Pancreas (tissue), 10 donors: ENCODE measurements around the gene DNAJB6. TPM values are rescaled to one million over a fixed set of nuclear protein-coding genes. Genes with fewer than 3 reads are reported as not detected.

ENCODE experiments used
- ATAC-seq, 4 donors: fragments of 200-7000 bp; cut with Tn5 transposase; one replicate each; pipeline versions ENCODE4 v1.8.0 to v1.9.1; 2020; ENCODE audit warnings: mild to moderate bottlenecking in 4 of 4, moderate library complexity in 4 of 4
- DNase-seq, 6 donors: peaks; one replicate each; pipeline ENCODE4 v3.0.0-alpha.2; 2020
- FAIRE-seq: peaks from 2 replicates; lab custom pipeline; 2012; peaks lifted over from hg19 to GRCh38; lab: Jason Lieb, UNC
- H3K27ac ChIP-seq, 4 donors: fragments of 200-600 bp; sonication (generic); 1 replicate in 3 of 4; 2 replicates in 1 of 4; pipeline versions ENCODE4 v1.5.0 to v1.8.0; 2020
- H3K27me3 ChIP-seq, 4 donors: fragments of 200-600 bp; one replicate each; pipeline ENCODE4 v1.8.0; 2021
- H3K36me3 ChIP-seq, 3 donors: fragments of 200-600 bp; sonication (generic) in 1 of 3; one replicate each; pipeline versions ENCODE4 v1.5.0 to v1.8.0; 2020 to 2021
- H3K4me1 ChIP-seq, 3 donors: fragments of 200-600 bp; one replicate each; pipeline ENCODE4 v1.8.0; 2021
- H3K4me3 ChIP-seq, 4 donors: fragments of 200-600 bp; sonication (generic) in 2 of 4; one replicate each; pipeline versions ENCODE4 v1.5.0 to v1.8.0; 2020 to 2021
- H3K9me3 ChIP-seq, 4 donors: fragments of 200-600 bp; one replicate each; pipeline ENCODE4 v1.8.0; 2021
- CTCF ChIP-seq, 4 donors: fragments of 200-600 bp; sonication (generic) in 3 of 4; IDR thresholded peaks; one replicate each; pipeline versions ENCODE4 v1.5.0 to v1.8.0; 2021; ENCODE audit warnings: antibody characterized with exemption in 4 of 4
- WGBS, 2 donors: extraction: QIAGEN DNeasy Blood & Tissue Kit; methylation state at CpG; one replicate each; pipeline ENCODE4 v1.1.7; 2013; 5-methylcytosine and 5-hydroxymethylcytosine counted together
- intact Hi-C, 3 donors: fragments of 100-400 bp; cut with DNase I; formaldehyde crosslinking; loops; one replicate each; pipeline versions ENCODE4 v1.11.1 to v1.14.2; 2022
- polyA plus RNA-seq, 2 donors: library from polyadenylated mRNA; stranded (reverse); fragments of 200-250 nt; gene quantifications; one replicate each; pipeline ENCODE4 v1.2.3, GENCODE V29; 2013
- total RNA-seq, 6 donors: library from RNA; stranded (reverse); fragmentation: NEBNext Ultra II Directional in 4 of 6; extraction: Animal tissue kit (Norgen Biotek cat#: 25700) in 4 of 6; gene quantifications; one replicate each; pipeline versions ENCODE4 v1.2.1 to v1.2.4, GENCODE V29; 2021 to 2023
- donor health status: healthy with polysubstance abuse.
- donor health status: DM: no; HTN: no; CAD: no; lungs with moderate emphysema.
- donor health status: DM: no; HTN: no; CAD: no.
- donor health status: control.
- donor health status: control.
- donor health status: Bipolar disorder and iron deficiency.
- donor health status: DM: yes; HTN: yes; CAD: no.
- donor health status: DM: no; HTN: no; CAD: no.
- donor health status: DM: no; HTN: no; CAD: no.
- donor health status: DM: yes; HTN: yes; CAD: no.

Gene DNAJB6
- total and polyA plus RNA-seq, 8 donors: 23.0 to 49.4 (median 32.6) TPM

DNA sequence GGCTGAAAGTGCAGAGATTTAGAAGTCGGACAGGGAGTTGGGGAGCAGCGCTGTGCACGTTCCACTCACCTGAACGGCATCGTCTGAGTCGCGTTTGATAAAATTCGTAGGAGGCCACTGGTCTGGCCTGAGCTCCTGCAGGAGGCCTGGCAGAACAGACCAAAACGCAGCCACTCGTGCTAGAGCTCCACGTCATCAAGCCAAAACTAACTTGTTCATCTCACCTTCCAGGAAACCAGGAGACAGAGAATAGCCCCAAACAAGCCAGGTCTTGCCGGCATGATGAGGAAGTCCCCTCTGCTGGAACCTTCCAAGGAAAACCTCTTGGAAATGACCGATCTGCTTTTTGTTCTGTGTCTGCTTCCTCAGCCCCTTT lies 43.4 kb upstream of the DNAJB6 start:
- intact Hi-C loops: no loop called here
- no peak for ATAC-seq
- 77 to 81% methylated on average over 13 of the region's 13 CpGs for WGBS, 2 donors

GRCh38 chr7:157294773-157295172 lies 42.0 kb upstream of the DNAJB6 start:
- ATAC-seq (no peak), FAIRE-seq (no peak)
- WGBS, 2 donors: 78 to 89% methylated on average over 12 of the region's 12 CpGs

More for the DNA sequence above, 43.4 kb upstream of the DNAJB6 start:
- H3K4me3 ChIP-seq: no peak overlapping the region
- FAIRE-seq (no peak), DNase-seq (no peak)
- no peaks in the 10 kb centered on the region for H3K36me3 ChIP-seq
- H3K9me3 ChIP-seq: no peaks in the 10 kb centered on the region
- H3K27ac ChIP-seq: no peak overlapping the region
- no peaks in the 10 kb centered on the region for H3K4me1 ChIP-seq
- no peaks in the 10 kb centered on the region for H3K27me3 ChIP-seq
- no peak for TF ChIP-seq CTCF (IDR thresholded peaks at IDR 0.05)

DNA sequence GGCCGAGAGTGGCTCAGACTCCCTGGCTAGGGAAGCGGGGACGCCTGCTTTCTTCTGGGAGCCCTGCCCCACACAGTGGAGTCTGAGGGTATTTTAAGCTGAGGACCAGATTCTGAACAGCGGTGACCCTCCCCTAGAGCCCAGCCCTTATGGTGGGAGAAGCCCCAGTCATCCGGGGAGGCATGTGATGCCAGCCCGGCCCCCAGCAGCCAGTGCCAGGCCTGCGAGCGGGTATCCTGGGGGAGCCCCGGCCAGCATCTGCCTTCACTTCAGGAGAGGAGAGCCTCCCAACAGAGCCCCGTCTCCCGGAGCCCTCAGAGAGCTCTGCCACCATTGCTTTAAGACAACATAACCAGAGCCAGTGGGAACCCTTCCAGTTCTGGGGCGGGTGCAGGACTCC lies 41.5 kb upstream of the DNAJB6 start:
- ATAC-seq (no peak), DNase-seq (no peak), FAIRE-seq (no peak)
- intact Hi-C loops: no loop called here
- Histone ChIP-seq H3K27me3 (no peaks in the 10 kb centered on the region), H3K27ac (no peak overlapping the region), H3K9me3 (no peaks in the 10 kb centered on the region), H3K36me3 (no peaks in the 10 kb centered on the region), H3K4me1 (no peaks in the 10 kb centered on the region), H3K4me3 (no peak overlapping the region)
- TF ChIP-seq CTCF (IDR thresholded peaks at IDR 0.05): no peak
- WGBS, 2 donors: 74 to 84% methylated on average over 12 of the region's 12 CpGs

More at GRCh38 chr7:157294773-157295172, 42.0 kb upstream of the DNAJB6 start:
- no peak overlapping the region for H3K4me3 ChIP-seq
- intact Hi-C loops: no loop called here
- H3K27ac ChIP-seq: no peak overlapping the region
- no peaks in the 10 kb centered on the region for H3K27me3 ChIP-seq
- no peak for DNase-seq
- TF ChIP-seq CTCF (IDR thresholded peaks at IDR 0.05): no peak
- H3K9me3 ChIP-seq: no peaks in the 10 kb centered on the region
- H3K36me3 ChIP-seq: no peaks in the 10 kb centered on the region
- H3K4me1 ChIP-seq: no peaks in the 10 kb centered on the region

DNA sequence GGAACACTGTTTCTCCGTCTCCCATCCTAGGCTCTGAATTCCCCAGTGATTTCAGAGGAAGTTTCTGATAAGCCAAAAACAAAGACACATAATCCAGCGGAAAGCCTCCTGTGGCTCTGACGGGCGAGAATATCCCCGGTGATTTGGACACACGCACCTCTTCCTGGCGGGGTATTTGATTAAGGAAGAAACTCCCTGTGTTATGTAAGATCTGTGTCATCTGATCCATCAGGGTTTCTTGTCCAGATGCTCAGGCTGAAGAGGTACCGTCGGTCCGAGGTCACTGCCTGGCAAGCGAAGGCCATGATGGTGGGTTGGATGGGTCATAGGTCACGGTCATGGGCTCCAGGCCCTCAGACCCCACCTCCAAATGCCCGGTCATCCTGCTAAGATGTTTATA lies 39.6 kb upstream of the DNAJB6 start:
- Histone ChIP-seq H3K9me3 (no peaks in the 10 kb centered on the region), H3K36me3 (no peaks in the 10 kb centered on the region)
- no peak for FAIRE-seq

GRCh38 chr7:157299317-157299612 lies 37.5 kb upstream of the DNAJB6 start:
- intact Hi-C loops: no loop called here
- TF ChIP-seq CTCF (IDR thresholded peaks at IDR 0.05): no peak

More for the DNA sequence above, 39.6 kb upstream of the DNAJB6 start:
- intact Hi-C loops: no loop called here
- DNase-seq (no peak), ATAC-seq (peak in 2 of 4 donors; percentile 25 to 30)
- TF ChIP-seq CTCF (IDR thresholded peaks at IDR 0.05): no peak
- H3K4me3 ChIP-seq: no peak overlapping the region
- H3K27ac ChIP-seq: no peak overlapping the region
- H3K27me3 ChIP-seq: no peaks in the 10 kb centered on the region
- H3K4me1 ChIP-seq: no peaks in the 10 kb centered on the region
- WGBS, 2 donors: 60 to 61% methylated on average over 13 of the region's 13 CpGs

More at GRCh38 chr7:157299317-157299612, 37.5 kb upstream of the DNAJB6 start:
- H3K4me3 ChIP-seq: no peak overlapping the region
- no peak for FAIRE-seq
- H3K27ac ChIP-seq: no peak overlapping the region
- H3K9me3 ChIP-seq: no peaks in the 10 kb centered on the region
- DNase-seq: no peak
- no peak for ATAC-seq
- H3K4me1 ChIP-seq: no peaks in the 10 kb centered on the region
- WGBS, 2 donors: 88 to 95% methylated on average over 3 of the region's 3 CpGs
- H3K27me3 ChIP-seq: no peaks in the 10 kb centered on the region
- H3K36me3 ChIP-seq: no peaks in the 10 kb centered on the region
